ENCODE results near the gene TMEM273.

DNA sequence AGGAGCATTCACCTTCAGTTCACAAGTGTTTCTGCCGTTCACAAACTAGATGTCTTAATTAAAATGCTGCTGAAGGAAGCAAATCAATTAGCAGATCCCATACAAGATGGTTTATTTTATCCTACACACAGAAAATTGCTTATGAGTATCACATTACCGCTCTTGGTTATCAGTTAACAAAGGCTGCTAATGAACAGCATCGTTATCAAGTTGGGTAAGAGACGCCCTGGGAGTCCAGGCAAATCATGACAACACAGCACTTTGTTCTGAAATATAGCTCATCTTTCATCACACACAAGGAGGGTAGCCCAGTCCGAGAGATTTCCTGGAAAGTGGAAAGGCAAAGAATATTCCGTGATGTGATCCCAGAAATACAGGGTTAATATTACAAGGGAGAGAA is 33.5 kb downstream of the TMEM273 start:
- no peak for TF ChIP-seq POLR2AphosphoS5 (IDR thresholded peaks at IDR 0.05)
- TF ChIP-seq POLR2A (IDR thresholded peaks at IDR 0.05), result no peak
- TF ChIP-seq, protein P1, sequence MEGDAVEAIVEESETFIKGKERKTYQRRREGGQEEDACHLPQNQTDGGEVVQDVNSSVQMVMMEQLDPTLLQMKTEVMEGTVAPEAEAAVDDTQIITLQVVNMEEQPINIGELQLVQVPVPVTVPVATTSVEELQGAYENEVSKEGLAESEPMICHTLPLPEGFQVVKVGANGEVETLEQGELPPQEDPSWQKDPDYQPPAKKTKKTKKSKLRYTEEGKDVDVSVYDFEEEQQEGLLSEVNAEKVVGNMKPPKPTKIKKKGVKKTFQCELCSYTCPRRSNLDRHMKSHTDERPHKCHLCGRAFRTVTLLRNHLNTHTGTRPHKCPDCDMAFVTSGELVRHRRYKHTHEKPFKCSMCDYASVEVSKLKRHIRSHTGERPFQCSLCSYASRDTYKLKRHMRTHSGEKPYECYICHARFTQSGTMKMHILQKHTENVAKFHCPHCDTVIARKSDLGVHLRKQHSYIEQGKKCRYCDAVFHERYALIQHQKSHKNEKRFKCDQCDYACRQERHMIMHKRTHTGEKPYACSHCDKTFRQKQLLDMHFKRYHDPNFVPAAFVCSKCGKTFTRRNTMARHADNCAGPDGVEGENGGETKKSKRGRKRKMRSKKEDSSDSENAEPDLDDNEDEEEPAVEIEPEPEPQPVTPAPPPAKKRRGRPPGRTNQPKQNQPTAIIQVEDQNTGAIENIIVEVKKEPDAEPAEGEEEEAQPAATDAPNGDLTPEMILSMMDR (IDR thresholded peaks at IDR 0.05), result no peak
